ENCODE results near the gene UNC13D.
"Not testable (repeated sequence)": the region's sequence is repeated elsewhere in the genome, so short reads cannot be mapped to it uniquely, and the experiment has no call there.

The UNC13D gene

DNA sequence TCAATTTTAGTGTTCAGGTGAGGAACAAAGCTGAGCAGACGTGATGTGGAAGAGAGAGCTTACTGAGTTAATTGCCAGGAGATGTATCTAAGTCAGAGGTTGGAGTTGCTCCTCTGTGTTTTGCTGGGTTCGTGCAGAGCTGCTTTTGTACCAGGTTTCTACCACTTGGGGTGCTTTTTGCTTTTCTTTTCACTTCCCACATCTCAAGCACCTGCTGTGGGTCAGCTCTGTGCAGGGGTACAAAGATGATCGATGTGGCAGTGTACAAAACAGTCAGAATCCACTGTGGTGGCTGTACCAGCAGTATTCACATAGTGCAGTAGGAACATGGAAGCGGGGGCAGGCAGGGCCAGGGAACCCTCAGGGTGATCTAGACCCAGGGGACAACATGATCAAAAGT is 44.8 kb downstream of the UNC13D start:
- DNase-seq (ENCODE audit: low read depth in 2 of 2) = no peak

DNA sequence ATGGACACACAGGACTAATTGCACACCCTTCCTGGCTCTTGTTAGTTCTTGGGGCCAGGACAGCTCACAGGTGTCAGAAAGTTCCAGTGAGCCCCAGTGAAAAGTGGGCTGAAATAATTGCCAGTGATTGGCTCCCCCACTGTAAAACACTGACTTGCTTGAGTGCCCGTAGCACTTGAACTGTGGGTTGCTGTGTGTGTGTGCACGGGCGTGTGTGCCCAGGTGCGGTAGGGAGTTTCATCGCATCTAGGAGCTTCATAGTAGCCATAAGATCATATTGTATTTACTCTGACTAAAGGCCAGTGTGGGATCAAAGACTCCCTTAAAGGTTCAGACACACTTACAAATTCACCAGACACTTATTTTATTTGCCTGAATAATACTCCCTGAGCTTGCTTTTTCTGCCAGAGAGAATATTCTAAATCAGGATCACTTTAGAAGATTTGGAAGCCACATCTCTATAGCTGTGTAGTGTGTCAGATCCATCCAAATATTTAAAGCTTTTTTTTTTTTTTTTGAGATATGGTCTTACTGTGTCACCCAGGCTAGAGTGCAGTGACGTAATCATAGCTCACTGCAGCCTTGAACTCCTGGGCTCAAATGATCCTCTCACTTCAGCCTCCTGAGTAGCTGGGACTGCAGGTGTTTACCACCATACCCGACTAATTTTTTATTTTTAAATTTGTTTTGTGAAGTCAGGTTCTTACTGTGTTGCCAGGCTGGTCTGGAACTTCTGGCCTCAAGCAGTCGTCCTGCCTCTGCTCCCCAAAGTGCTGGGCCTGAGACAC is 48.2 kb downstream of the UNC13D start:
- no peak for DNase-seq (ENCODE audit: low read depth in 2 of 2)

DNA sequence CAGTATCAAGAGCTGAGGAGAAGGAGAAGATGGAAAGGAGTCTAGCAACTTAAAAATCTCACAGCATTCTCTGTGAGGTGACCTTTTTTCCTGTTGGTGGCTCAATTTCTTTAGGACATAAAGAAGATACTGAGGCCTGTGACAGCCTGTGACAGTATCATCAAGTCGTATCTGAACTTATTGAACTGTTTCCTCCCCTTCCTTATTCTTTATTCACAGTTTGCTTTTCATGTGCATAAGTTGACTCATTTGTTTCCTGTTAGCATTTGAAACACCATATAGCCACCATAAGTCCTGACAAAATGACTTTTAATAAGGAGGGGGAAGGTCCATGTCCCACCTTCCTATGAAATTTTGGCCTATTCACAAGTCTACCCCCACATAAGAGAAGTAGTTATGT is 50.7 kb downstream of the UNC13D start:
- DNase-seq (ENCODE audit: low read depth in 2 of 2) = no peak

DNA sequence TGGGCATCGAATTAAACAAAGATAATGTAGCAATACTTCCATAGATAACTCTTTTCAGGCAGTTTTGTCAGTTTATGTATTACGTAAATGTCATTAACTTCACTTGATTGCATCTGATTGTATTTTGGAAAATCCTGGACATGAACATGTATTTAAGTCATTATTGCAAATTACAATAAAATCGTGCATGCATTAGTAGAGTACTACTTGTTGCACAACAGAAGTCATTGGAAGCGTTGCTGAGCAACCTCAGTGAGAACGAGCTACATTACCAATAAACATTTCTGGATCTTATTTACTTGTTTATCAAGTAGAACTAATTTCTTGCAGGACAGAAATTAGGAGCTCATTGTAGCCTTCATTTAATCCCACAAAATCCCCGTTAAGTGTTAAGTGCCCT is 53.0 kb downstream of the UNC13D start:
- DNase-seq (ENCODE audit: low read depth in 2 of 2) = no peak

DNA sequence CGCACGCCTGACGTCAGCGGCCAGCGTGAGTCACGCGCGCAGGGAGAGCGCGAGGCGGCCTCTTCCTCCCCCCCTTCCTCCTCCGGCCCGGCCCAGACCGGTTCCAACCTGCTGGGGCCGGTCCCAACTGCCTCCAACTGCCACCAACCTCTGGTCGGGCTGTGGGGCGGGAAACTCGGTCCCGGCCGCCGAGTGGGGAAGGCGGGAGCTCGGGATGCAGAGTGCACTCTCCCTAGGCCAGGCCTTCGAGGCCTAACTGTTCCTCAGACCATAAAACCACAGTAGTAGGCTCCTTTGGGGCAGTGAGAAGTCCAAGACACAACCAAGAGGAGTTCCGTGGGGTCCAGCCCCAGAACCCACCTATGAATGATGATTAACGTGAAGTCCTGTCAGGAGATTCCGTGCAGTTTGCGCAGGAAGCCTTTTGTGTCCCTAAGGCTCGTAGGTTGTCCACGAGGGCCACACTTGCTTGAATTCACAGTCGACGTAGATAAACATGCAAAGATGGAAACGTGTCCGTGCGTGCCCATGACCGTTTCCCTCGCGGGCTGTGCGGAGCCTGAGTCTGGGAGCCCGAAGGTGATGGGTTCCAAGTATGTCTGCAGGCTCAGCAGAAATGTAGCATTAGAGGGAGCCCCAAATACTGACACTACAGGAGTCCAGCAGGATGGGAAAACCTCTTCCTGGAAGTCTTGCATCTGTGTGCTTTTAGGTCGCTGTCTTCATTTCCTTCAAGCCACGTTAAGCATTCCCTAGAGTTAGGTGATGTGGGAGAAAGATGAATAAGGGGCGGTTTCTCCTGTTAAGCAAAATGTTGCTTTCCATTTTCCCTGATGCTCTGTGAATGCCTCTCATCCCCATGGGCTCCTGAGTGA is 59.0 kb downstream of the UNC13D start:
- peak; percentile 78 to 82 for DNase-seq (ENCODE audit: low read depth in 2 of 2)

DNA sequence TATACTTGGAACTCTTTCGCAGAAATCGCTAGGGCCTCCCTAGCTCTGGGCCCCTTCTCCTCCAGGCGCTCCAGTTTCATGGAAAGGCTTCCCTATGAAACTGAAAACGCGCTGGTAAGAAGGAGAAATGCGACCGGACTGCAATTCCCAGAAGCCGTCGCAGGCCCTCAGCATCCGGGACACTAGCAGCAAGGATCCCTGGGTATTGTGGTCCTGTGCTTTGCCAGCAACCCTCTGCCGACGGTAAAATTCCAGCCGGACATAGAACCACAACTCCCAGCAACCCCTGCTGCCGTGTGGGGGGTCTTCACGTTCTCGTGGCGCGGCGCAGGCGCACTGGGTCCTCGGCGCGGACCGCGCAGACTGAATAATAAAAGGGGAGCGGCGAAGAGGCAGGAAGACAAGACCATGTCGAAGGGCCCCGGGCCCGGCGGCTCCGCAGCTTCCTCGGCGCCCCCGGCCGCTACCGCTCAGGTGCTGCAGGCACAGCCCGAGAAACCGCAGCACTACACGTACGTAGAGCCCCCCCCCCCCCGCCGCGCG is 59.7 kb downstream of the UNC13D start, which contains the start of gene UNK:
Gene UNK, plus strand, starts transcription at position 334 of the 543 bp plus-strand sequence. Its CDS starts 75 bp downstream, at position 409.
- DNase-seq (ENCODE audit: low read depth in 2 of 2) = peak; percentile 85 to 93

DNA sequence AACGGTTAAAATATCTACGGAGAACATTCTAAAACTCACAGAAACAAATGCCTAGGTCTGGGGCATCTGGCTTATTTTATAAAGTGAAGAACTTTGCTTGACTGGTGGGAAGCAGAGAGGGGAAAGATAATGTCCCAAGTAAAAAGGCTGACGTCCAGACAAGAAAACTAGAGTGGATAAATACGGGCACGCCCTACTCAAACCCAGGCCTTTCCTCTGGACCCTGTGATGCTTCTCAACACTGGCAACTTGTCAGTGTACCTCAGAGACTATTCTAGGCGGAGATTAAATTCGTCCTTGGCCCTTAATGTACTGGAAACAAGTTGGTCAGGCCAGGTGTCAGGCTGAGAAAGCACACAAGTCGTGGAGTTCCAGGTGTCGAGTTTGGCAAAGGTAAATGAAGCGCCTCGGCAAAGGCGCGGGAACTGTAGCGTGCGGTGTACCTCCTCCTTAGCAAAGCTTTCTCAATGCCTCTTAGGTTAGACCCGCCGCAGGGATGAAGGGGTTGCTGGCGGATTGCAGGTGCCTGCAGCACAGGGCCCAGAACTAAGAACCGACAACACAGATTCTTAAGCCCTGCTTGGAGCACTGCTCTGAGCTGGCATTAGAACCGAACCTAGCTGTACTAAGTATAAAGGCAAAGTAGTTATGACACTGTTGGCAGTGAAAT is 60.3 kb downstream of the UNC13D start:
- no peak for DNase-seq (ENCODE audit: low read depth in 2 of 2)

DNA sequence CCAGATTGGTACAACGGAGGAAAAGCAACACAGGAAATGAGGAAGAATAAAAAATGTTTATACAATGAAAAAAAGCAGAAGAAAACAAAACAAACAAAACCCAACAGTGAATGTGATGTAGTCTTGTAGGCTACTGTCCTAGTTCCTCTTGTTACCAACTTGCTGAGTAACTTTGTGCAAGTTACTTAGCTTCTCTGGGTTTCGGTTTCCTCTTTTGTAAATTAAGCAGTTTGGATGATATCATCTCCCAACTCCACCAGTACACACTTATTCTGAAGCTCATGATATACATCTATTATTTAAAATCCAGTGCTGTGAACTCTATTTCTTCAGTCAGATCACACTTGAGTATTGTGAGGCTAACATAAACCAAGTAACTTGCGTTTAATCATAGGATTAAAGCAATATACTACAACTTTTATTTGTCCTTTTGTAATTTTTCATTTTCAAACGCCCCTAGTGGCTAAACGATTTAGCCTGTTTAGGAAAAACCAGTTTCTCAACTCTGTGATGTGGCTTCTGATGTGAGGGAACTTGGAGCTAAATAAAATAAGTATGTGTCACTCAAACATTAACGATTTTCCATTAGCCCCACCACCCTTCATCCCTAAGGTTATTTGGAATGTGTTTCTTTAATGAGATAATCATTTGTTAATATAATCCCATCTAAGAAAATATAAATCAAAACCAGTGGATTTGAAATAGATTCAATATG is 61.0 kb downstream of the UNC13D start:
- no peak for DNase-seq (ENCODE audit: low read depth in 2 of 2)

DNA sequence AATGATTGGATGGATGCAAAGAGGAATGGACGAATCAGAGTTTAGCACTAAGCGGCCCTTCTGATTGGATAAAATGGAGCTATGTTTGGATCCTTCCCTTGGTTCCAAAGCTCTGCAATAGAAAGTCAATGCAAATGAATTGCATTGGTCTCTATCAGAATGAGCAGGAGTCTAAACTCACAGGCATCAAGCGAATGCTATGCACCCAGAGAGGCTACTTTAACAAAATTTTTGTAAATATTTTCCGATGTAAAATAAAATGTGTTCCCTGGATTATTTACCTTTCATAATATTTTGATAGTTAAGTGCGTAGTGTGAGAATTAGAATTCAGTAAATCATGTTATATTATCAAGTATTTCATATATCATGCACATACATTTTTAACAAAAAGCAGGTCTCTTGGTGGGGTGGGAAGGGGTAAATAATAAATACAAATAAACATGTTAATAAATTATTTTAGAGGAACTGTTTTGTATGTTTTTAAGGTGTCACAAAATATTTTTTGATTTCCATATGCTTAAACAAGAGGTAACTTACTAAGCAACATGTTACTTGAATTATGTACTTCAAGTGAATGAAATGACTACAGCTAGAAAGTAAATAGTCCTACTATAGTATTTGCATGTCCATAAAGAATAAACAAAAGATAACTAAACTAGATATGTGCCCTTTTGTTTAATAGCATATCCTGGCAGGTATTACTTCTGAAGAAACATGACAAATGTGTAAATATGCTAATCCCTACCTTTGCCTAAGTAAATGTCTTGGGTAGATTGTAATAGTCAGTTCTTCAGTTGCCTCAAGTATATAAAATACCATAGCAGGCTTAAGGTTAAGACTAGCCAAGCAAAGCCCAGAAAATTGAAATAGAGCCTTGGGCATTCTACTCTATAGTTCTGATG is 64.0 kb downstream of the UNC13D start:
- DNase-seq (ENCODE audit: low read depth in 2 of 2) = no peak

DNA sequence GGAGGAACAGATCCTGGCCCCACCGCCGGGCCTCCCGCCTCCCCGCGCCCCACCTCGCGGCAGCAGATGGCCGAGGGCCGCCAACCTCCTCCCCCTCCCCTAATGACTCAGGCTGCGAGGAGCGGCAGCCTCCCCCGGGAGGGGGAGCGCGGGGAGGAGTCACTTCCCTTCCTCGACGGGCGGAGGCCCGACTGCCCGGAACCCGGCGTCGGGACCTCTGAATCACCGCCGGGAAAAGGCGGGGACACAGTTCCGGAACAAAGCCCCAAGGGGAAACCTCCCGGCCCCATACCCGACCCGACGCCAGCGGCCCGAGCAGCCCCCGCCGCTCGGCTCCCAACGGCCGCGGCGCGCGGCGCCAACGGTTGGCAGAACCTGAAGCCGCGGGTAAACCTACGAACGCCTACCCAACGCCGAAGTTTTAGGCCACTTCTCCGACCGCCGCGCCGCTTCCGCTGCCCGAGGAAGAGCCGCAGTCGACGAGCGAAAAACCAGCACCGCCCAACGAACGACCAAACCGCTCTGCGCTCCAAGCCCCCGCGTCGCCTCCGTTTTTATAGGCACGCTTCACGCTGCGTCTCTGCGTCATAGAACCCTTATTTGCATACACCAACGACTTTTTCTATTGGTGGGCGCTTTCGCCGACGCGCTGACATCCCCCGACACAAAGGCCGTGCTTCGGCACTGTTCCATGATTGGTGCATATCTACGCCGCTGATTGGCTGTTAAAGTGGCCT is 64.8 kb downstream of the UNC13D start:
- DNase-seq (ENCODE audit: low read depth in 2 of 2) = peak; percentile 85 to 87

DNA sequence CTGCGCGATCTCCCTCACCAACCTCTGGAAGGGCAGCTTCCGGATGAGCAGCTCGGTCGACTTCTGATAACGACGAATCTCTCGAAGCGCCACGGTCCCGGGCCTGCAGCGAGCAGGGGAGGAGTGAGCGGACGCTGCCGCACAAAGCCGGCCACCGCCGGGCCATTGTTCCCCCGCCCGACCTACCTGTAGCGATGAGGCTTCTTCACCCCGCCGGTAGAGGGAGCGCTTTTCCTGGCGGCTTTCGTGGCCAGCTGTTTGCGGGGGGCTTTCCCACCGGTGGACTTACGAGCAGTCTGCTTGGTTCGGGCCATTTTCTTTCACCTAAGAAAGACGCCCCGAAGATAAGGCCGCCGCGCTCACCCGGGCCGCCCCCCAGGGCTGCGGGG is 65.3 kb downstream of the UNC13D start:
- peak in 1 of 2 donors; percentile 61 for DNase-seq (ENCODE audit: low read depth in 2 of 2)

DNA sequence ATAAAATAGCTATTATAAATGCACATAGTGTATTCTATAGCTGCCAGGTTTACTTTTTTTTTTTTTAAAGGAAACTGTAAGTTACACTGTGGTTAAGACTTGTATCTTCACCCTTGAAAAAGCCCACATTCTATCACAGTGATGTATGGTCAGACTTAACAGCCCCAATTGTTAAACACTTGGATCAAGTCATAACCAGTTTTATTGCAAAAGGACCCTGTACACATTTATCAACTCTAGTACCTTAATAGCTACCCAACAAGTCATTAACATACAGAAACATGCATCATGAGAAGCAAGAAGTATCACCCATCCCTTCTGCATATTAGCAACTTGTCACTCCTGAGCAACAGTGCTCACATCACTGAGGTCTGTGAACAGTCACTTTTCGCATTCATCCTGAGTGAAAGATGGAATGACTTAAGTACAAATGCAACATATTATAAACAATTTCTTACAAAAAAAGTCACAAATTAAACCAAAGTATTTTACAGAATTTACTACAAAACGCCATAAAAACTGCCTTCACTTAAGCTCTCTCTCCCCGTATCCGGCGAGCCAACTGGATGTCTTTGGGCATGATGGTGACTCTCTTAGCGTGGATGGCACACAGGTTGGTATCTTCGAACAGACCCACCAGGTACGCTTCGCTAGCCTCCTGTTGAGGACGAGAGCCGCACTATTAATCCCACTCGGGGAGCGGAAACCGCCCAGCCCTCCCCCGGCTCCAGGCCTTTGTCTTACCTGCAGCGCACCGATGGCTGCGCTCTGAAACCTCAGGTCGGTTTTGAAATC is 65.9 kb downstream of the UNC13D start:
- not testable (repeated sequence) for DNase-seq (ENCODE audit: low read depth in 2 of 2)

DNA sequence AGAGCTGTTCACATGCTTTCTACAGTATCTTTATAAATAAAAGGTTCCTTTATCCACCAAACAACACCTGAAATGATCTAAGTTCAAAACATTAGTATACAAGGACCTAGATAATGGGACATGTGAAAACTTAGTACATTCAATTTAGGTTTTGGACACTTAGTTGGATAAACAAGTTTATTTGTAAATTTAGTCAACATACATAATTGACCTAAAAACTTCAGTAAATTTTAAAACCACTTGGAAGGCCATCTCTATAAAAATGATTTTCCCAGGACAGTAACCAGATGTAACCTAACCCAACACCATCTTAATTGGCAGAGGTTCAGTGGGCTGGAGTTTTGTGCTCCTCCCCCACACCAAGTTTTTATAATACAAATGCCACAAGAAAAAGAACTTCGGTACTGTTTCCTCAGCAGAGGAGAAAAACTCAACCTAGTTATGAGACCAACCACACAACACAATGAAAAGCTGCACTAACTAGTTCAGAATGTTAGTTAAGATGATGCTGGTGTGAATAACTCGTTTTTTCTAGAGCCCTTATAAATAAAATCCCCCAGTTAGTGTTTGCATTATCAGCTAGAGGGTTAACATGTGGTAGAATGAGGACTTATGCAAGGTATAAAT is 66.8 kb downstream of the UNC13D start:
- DNase-seq (ENCODE audit: low read depth in 2 of 2) = no peak
